Liver (tissue), 9 donors: Measurements from ENCODE around the gene CREB3L1. TPM values are rescaled to one million over a fixed set of nuclear protein-coding genes. Genes with fewer than 3 reads are reported as not detected.
A peak's percentile ranks its signal among the peaks of the same experiment; 100 is the strongest.

Source experiments
- DNase-seq: peaks from one replicate; pipeline ENCODE4 v3.0.0-alpha.2; 2017; ENCODE audit warnings: low spot score
- H3K27ac ChIP-seq, 2 donors: one replicate each; pipeline ENCODE4 v1.7.0; 2013; ENCODE audit warnings: inconsistent platforms in 2 of 2, low read length in 2 of 2, control low read depth in 1 of 2, low read depth in 1 of 2, mild to moderate bottlenecking in 1 of 2
- H3K27me3 ChIP-seq, 4 donors: one replicate each; pipeline versions ENCODE4 v1.6.1 to v1.7.0; 2013; ENCODE audit warnings: low read length in 3 of 4, inconsistent platforms in 1 of 4, mild to moderate bottlenecking in 1 of 4, moderate library complexity in 1 of 4; ENCODE audit not compliant: control insufficient read depth in 4 of 4, insufficient read depth in 4 of 4
- H3K36me3 ChIP-seq, 4 donors: one replicate each; pipeline versions ENCODE4 v1.6.1 to v1.7.0; 2013; ENCODE audit warnings: low read length in 3 of 4, mild to moderate bottlenecking in 3 of 4, low read depth in 1 of 4, moderate library complexity in 1 of 4; ENCODE audit not compliant: control insufficient read depth in 4 of 4, insufficient read depth in 3 of 4
- H3K4me1 ChIP-seq, 4 donors: one replicate each; pipeline versions ENCODE4 v1.6.1 to v1.7.0; 2013; ENCODE audit warnings: low read length in 3 of 4, mild to moderate bottlenecking in 3 of 4, moderate library complexity in 1 of 4; ENCODE audit not compliant: control insufficient read depth in 4 of 4, insufficient read depth in 4 of 4
- H3K4me3 ChIP-seq, 3 donors: one replicate each; pipeline versions ENCODE4 v1.6.1 to v1.7.0; 2013; ENCODE audit warnings: low read length in 3 of 3, control low read depth in 1 of 3, low read depth in 1 of 3, mild to moderate bottlenecking in 1 of 3
- H3K9ac ChIP-seq, 2 donors: one replicate each; pipeline ENCODE4 v1.7.0; 2013; ENCODE audit warnings: low read length in 2 of 2, mild to moderate bottlenecking in 2 of 2, moderate library complexity in 2 of 2, control low read depth in 1 of 2, low read depth in 1 of 2
- H3K9me3 ChIP-seq, 4 donors: one replicate each; pipeline versions ENCODE4 v1.6.1 to v1.7.0; 2013; ENCODE audit warnings: low read length in 3 of 4; ENCODE audit not compliant: control insufficient read depth in 4 of 4
- EGR1 ChIP-seq, 2 donors: IDR thresholded peaks; 2 replicates each; pipeline ENCODE4 v1.6.1; 2016 to 2018; ENCODE audit warnings: antibody characterized with exemption in 2 of 2, low read depth in 2 of 2
- FOXA1 ChIP-seq: IDR thresholded peaks from 2 replicates; pipeline ENCODE4 v1.6.1; 2016; ENCODE audit warnings: antibody characterized with exemption
- FOXA2 ChIP-seq: IDR thresholded peaks from 2 replicates; pipeline ENCODE4 v1.6.1; 2016; ENCODE audit warnings: antibody characterized with exemption
- GABPA ChIP-seq, 2 donors: IDR thresholded peaks in 1 of 2; conservative IDR thresholded peaks in 1 of 2; 2 replicates each; pipeline ENCODE4 v1.6.1; 2016; ENCODE audit warnings: antibody characterized with exemption in 2 of 2, mild to moderate bottlenecking in 1 of 2, moderate library complexity in 1 of 2
- HNF4A ChIP-seq, 2 donors: conservative IDR thresholded peaks; 2 replicates each; pipeline ENCODE4 v1.6.1; 2016; ENCODE audit warnings: antibody characterized with exemption in 2 of 2, mild to moderate bottlenecking in 2 of 2
- JUND ChIP-seq, 2 donors: IDR thresholded peaks; 2 replicates each; pipeline ENCODE4 v1.6.1; 2016; ENCODE audit warnings: antibody characterized with exemption in 2 of 2
- NR2F2 ChIP-seq: IDR thresholded peaks from 2 replicates; pipeline ENCODE4 v1.6.1; 2016; ENCODE audit warnings: antibody characterized with exemption
- TAF1 ChIP-seq: conservative IDR thresholded peaks from 2 replicates; pipeline ENCODE4 v1.6.1; 2016; ENCODE audit warnings: antibody characterized with exemption, mild to moderate bottlenecking
- YY1 ChIP-seq: IDR thresholded peaks from 2 replicates; pipeline ENCODE4 v1.6.1; 2016; ENCODE audit warnings: antibody characterized with exemption, mild to moderate bottlenecking
- WGBS: extraction: QIAGEN DNeasy Blood & Tissue Kit; methylation state at CpG from one replicate; pipeline ENCODE4 v1.1.7; 2013; 5-methylcytosine and 5-hydroxymethylcytosine counted together
- polyA plus RNA-seq, 2 donors: library from polyadenylated mRNA; stranded (reverse) in 1 of 2; unstranded in 1 of 2; fragments of 200-250 nt in 1 of 2; fragments of >200 nt in 1 of 2; fragmentation: Nextera tagmentation in 1 of 2; extraction: Ambion mirVana in 1 of 2; gene quantifications; one replicate each; pipeline versions ENCODE4 v1.2.1 to v1.2.3, GENCODE V29; 2013 to 2015
- total RNA-seq, 2 donors: library from RNA; depleted of rRNA; stranded (reverse); fragments of >200 nt; gene quantifications; one replicate each; pipeline ENCODE4 v1.2.3, GENCODE V29; 2014
- TF ChIP-seq, protein P1 (sequence below): fragments of 150-350 bp; IDR thresholded peaks from 2 replicates; pipeline ENCODE4 v1.5.1; 2017; ENCODE audit warnings: improper control_type of control experiment, low read depth, low read length; ENCODE audit not compliant: missing input control
- TF ChIP-seq, protein P2 (sequence below): IDR thresholded peaks from 2 replicates; pipeline ENCODE4 v1.6.1; 2016; ENCODE audit warnings: antibody characterized with exemption, mild to moderate bottlenecking
- TF ChIP-seq, protein P3 (sequence below): IDR thresholded peaks from 2 replicates; pipeline ENCODE4 v1.6.1; 2016; ENCODE audit warnings: antibody characterized with exemption
- TF ChIP-seq, protein P4 (sequence below): IDR thresholded peaks from 2 replicates; pipeline ENCODE4 v1.6.1; 2016; ENCODE audit warnings: antibody characterized with exemption
- donor health status: healthy.
- donor health status: healthy.
- donor health status: healthy.
- donor health status: healthy.
- donor health status: healthy.

Gene CREB3L1
- total and polyA plus RNA-seq, 4 donors, result 0.14 to 1.3 (median 0.33) TPM

DNA sequence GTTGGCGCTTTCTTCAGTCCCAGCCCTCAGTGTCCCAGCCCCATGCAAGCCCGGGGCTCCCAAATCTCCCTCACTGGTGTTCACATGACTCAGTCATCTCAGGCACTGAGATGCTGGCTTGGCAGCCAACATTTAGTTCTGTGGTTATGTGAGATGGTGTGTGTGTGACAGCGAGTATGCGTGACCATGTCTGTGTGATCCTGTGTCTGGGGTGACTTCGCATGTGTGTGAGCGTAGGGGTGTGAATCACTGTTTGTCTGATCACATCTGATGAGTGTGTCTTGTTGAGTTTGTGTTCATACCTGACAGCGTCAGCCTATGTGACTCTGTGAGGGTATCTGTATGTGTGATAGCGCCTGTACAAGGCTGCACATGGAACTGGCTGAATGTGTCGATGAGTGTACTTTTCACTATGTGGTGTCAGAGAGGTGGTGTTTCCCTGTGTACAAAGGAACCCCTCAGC is 16.2 kb downstream of the CREB3L1 start:
- Histone ChIP-seq H3K27me3 (peaks cover 0 to 12% (median 7%) of the 10 kb centered on the region in 4 donors), H3K9me3 (no peaks in the 10 kb centered on the region), H3K27ac (no peak overlapping the region), H3K4me1 (peaks cover 2 to 11% (median 3%) of the 10 kb centered on the region in 4 donors), H3K4me3 (no peak overlapping the region), H3K9ac (no peak overlapping the region), H3K36me3 (no peaks in the 10 kb centered on the region)
- no peak for DNase-seq
- WGBS, result 90% methylated on average over 9 of the region's 9 CpGs
- TF ChIP-seq JUND (IDR thresholded peaks at IDR 0.05) (no peak), YY1 (no peak), EGR1 (IDR thresholded peaks at IDR 0.05; ENCODE audit: low read depth in 2 of 2) (no peak), TAF1 (no peak), HNF4A (conservative IDR thresholded peaks at IDR 0.05) (no peak), NR2F2 (no peak), FOXA2 (no peak), FOXA1 (no peak)
- TF ChIP-seq, protein P1, sequence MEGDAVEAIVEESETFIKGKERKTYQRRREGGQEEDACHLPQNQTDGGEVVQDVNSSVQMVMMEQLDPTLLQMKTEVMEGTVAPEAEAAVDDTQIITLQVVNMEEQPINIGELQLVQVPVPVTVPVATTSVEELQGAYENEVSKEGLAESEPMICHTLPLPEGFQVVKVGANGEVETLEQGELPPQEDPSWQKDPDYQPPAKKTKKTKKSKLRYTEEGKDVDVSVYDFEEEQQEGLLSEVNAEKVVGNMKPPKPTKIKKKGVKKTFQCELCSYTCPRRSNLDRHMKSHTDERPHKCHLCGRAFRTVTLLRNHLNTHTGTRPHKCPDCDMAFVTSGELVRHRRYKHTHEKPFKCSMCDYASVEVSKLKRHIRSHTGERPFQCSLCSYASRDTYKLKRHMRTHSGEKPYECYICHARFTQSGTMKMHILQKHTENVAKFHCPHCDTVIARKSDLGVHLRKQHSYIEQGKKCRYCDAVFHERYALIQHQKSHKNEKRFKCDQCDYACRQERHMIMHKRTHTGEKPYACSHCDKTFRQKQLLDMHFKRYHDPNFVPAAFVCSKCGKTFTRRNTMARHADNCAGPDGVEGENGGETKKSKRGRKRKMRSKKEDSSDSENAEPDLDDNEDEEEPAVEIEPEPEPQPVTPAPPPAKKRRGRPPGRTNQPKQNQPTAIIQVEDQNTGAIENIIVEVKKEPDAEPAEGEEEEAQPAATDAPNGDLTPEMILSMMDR, result no peak
- TF ChIP-seq, protein P2, sequence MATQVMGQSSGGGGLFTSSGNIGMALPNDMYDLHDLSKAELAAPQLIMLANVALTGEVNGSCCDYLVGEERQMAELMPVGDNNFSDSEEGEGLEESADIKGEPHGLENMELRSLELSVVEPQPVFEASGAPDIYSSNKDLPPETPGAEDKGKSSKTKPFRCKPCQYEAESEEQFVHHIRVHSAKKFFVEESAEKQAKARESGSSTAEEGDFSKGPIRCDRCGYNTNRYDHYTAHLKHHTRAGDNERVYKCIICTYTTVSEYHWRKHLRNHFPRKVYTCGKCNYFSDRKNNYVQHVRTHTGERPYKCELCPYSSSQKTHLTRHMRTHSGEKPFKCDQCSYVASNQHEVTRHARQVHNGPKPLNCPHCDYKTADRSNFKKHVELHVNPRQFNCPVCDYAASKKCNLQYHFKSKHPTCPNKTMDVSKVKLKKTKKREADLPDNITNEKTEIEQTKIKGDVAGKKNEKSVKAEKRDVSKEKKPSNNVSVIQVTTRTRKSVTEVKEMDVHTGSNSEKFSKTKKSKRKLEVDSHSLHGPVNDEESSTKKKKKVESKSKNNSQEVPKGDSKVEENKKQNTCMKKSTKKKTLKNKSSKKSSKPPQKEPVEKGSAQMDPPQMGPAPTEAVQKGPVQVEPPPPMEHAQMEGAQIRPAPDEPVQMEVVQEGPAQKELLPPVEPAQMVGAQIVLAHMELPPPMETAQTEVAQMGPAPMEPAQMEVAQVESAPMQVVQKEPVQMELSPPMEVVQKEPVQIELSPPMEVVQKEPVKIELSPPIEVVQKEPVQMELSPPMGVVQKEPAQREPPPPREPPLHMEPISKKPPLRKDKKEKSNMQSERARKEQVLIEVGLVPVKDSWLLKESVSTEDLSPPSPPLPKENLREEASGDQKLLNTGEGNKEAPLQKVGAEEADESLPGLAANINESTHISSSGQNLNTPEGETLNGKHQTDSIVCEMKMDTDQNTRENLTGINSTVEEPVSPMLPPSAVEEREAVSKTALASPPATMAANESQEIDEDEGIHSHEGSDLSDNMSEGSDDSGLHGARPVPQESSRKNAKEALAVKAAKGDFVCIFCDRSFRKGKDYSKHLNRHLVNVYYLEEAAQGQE, result no peak
- TF ChIP-seq, protein P3, sequence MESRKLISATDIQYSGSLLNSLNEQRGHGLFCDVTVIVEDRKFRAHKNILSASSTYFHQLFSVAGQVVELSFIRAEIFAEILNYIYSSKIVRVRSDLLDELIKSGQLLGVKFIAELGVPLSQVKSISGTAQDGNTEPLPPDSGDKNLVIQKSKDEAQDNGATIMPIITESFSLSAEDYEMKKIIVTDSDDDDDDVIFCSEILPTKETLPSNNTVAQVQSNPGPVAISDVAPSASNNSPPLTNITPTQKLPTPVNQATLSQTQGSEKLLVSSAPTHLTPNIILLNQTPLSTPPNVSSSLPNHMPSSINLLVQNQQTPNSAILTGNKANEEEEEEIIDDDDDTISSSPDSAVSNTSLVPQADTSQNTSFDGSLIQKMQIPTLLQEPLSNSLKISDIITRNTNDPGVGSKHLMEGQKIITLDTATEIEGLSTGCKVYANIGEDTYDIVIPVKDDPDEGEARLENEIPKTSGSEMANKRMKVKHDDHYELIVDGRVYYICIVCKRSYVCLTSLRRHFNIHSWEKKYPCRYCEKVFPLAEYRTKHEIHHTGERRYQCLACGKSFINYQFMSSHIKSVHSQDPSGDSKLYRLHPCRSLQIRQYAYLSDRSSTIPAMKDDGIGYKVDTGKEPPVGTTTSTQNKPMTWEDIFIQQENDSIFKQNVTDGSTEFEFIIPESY, result no peak

DNA sequence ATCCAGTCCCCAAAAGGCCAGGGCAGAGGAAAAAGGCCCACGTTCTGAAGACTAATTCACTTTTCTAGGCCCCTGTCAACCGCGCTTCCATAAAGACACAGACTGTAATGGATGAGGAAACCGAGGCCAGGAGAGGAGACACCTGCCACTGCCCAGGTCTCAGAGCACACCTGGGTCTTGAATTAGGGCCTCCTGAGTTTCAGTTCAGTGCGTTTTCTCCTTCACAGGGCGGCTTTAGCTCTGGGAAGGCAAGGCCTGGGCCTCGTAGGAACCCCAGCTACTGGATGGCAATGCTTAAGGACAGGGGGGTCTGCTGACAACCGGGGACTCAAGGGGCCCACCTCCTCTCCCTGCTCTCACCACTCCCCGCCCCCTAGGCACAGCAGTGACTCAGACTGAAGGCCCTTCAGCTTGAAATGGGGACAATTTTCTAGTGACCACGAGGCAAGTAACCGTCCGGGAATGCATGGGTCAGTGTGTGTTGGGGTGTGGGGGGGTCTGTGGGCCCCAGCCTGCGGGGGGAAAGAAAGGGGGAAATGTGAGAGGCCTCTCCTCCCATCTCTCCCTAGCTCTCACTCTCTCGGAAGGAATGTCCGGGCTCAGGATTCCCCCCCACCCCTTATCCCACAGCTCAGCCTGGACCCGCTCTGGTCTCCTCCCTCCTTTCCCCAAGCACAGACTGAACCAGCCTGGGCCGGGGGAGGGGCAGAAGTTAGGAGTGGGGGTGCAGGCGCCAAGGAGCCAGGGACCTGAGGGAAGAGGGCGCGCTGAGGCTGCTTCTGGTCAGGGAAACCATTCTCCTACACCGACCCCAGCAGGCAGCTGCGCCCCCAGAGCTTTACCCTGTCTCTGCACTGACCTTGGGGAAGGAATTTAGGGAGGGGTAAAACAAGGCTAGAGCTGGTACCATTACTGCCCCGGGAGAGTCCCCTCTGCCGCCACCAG is 17.2 kb downstream of the CREB3L1 start:
- TF ChIP-seq EGR1 (IDR thresholded peaks at IDR 0.05; ENCODE audit: low read depth in 2 of 2) (no peak), GABPA (IDR thresholded peaks at IDR 0.05 in 1 of 2, conservative IDR thresholded peaks at IDR 0.05 in 1 of 2) (no peak), FOXA2 (no peak), YY1 (no peak), HNF4A (conservative IDR thresholded peaks at IDR 0.05) (no peak)
- TF ChIP-seq, protein P4, sequence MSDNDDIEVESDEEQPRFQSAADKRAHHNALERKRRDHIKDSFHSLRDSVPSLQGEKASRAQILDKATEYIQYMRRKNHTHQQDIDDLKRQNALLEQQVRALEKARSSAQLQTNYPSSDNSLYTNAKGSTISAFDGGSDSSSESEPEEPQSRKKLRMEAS, result no peak
- H3K9me3 ChIP-seq, result no peaks in the 10 kb centered on the region
- H3K9ac ChIP-seq, result no peak overlapping the region
- H3K27ac ChIP-seq, result no peak overlapping the region
- WGBS, result 73% methylated on average over 24 of the region's 24 CpGs
- peaks cover 0 to 12% (median 6%) of the 10 kb centered on the region in 4 donors for H3K27me3 ChIP-seq
- DNase-seq, result no peak
- peak overlapping the region in 1 of 3 donors; percentile 22 for H3K4me3 ChIP-seq
- no peaks in the 10 kb centered on the region for H3K36me3 ChIP-seq
- peaks cover 2 to 11% (median 3%) of the 10 kb centered on the region in 4 donors for H3K4me1 ChIP-seq
